GM12801 (cell line): ENCODE measurements around the gene SLC5A1.

Experiments
- CTCF ChIP-seq: IDR thresholded peaks from one replicate; pipeline ENCODE4 v1.5.1; 2011; ENCODE audit warnings: control low read depth; ENCODE audit not compliant: insufficient read length; ENCODE audit errors: extremely low read depth

Gene SLC5A1

GRCh38 chr22:32018056-32018455 lies 25.0 kb upstream of the SLC5A1 start:
- no peak for TF ChIP-seq CTCF

- TF ChIP-seq CTCF: no peak
Measured at GRCh38 chr22:32020117-32020516, 22.9 kb upstream of the SLC5A1 start.

GRCh38 chr22:32021716-32022115 lies 21.3 kb upstream of the SLC5A1 start:
- TF ChIP-seq CTCF: no peak

GRCh38 chr22:32023251-32023827 lies 19.7 kb upstream of the SLC5A1 start:
- no peak for TF ChIP-seq CTCF

- no peak for TF ChIP-seq CTCF
Measured at GRCh38 chr22:32024796-32025195, 18.3 kb upstream of the SLC5A1 start.

GRCh38 chr22:32030518-32031247 lies 12.4 kb upstream of the SLC5A1 start:
- no peak for TF ChIP-seq CTCF

- no peak for TF ChIP-seq CTCF
Measured at GRCh38 chr22:32031466-32031865, 11.6 kb upstream of the SLC5A1 start.

- no peak for TF ChIP-seq CTCF
Measured at GRCh38 chr22:32034275-32034674, 8.8 kb upstream of the SLC5A1 start.
